Measurements from ENCODE around the gene MAB21L3. TPM values are rescaled to one million over a fixed set of nuclear protein-coding genes. Genes with fewer than 3 reads are reported as not detected.

The MAB21L3 gene
- total RNA-seq, 2 experiments from 2014 or later, result not detected

- TF ChIP-seq, protein P1, sequence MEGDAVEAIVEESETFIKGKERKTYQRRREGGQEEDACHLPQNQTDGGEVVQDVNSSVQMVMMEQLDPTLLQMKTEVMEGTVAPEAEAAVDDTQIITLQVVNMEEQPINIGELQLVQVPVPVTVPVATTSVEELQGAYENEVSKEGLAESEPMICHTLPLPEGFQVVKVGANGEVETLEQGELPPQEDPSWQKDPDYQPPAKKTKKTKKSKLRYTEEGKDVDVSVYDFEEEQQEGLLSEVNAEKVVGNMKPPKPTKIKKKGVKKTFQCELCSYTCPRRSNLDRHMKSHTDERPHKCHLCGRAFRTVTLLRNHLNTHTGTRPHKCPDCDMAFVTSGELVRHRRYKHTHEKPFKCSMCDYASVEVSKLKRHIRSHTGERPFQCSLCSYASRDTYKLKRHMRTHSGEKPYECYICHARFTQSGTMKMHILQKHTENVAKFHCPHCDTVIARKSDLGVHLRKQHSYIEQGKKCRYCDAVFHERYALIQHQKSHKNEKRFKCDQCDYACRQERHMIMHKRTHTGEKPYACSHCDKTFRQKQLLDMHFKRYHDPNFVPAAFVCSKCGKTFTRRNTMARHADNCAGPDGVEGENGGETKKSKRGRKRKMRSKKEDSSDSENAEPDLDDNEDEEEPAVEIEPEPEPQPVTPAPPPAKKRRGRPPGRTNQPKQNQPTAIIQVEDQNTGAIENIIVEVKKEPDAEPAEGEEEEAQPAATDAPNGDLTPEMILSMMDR (IDR thresholded peaks at IDR 0.05), result no peak
- Mint-ChIP-seq H3K27me3 (peaks cover 4% of the 10 kb centered on the region), H3K4me1 (ENCODE audit: low read depth) (no peaks in the 10 kb centered on the region), H3K27ac (no peak overlapping the region), H3K9me3 (no peaks in the 10 kb centered on the region), H3K36me3 (ENCODE audit: low read depth) (no peaks in the 10 kb centered on the region), H3K4me3 (no peak overlapping the region)
- CTCF ChIA-PET, result interaction anchor here (1.8 kb wide), 1 partner anchor 9 kb away, joined by 5 read pairs; no protein-coding TSS in a partner anchor
- DNase-seq (no peak), ATAC-seq (no peak)
- POLR2A ChIA-PET, result no interaction called here
- intact Hi-C loops (cut with micrococcal nuclease), result no loop called here
Measured at GRCh38 chr1:116177861-116178260, 66.7 kb downstream of the MAB21L3 start.

DNA sequence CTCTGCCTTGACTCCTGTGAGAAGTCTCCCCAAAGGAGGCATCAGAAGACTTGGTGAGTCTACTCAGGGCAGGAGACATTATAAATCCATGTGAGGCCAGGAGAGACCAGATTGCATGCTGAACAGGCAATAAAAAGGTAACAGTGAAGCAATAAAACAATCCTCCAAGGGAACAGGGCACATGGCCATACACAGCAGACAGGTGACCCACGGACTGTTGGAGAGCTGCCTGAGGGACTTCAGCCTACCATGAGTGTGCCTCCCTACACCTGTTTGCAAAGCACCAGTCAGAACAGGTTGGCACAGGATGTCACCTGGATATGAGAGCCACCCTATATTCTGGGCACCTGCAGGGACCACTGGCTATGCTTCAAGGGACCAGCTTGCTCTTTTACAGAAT, 67.6 kb downstream of the MAB21L3 start:
- Mint-ChIP-seq H3K4me1 (ENCODE audit: low read depth) (no peaks in the 10 kb centered on the region), H3K9me3 (no peaks in the 10 kb centered on the region), H3K27me3 (peaks cover 5% of the 10 kb centered on the region), H3K27ac (no peak overlapping the region), H3K36me3 (ENCODE audit: low read depth) (no peaks in the 10 kb centered on the region), H3K4me3 (no peak overlapping the region)
- ATAC-seq (no peak), DNase-seq (no peak)
- TF ChIP-seq, protein P1 (IDR thresholded peaks at IDR 0.05), result no peak
- intact Hi-C loops (cut with micrococcal nuclease), result no loop called here
- ChIA-PET CTCF (interaction anchor here (1.0 kb wide), 1 partner anchor 40 kb away, joined by 4 read pairs; no protein-coding TSS in a partner anchor), POLR2A (no interaction called here)

DNA sequence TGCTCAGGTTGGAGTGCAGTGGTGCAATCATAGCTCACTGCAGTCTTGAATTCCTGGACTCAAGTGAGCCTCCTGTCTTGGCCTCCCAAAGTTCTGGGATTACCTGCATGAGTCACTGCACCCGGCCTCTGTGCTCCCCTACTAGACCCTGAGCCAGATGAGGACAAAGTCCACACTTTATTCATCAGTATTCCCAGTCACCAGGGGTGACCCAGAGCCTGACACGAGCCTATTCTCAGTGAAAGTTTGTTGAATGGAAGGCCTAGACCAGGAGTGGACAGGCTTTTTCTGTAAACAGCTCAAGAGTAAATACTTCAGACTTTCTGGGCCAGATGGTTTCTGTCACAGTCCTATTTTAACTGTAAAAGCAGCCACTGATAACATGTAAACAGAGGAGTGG, 68.2 kb downstream of the MAB21L3 start:
- Mint-ChIP-seq H3K9me3 (no peaks in the 10 kb centered on the region), H3K4me1 (ENCODE audit: low read depth) (no peaks in the 10 kb centered on the region), H3K4me3 (no peak overlapping the region), H3K27ac (no peak overlapping the region), H3K27me3 (peaks cover 5% of the 10 kb centered on the region), H3K36me3 (ENCODE audit: low read depth) (no peaks in the 10 kb centered on the region)
- ChIA-PET CTCF (interaction anchor here (1.0 kb wide), 1 partner anchor 40 kb away, joined by 4 read pairs; no protein-coding TSS in a partner anchor), POLR2A (no interaction called here)
- intact Hi-C loops (cut with micrococcal nuclease), result no loop called here
- TF ChIP-seq, protein P1 (IDR thresholded peaks at IDR 0.05), result no peak
- DNase-seq (no peak), ATAC-seq (no peak)

GRCh38 chr1:116179964-116180363, 68.8 kb downstream of the MAB21L3 start:
- H3K27ac Mint-ChIP-seq, result no peak overlapping the region
- H3K36me3 Mint-ChIP-seq (ENCODE audit: low read depth), result no peaks in the 10 kb centered on the region
- intact Hi-C loops (cut with micrococcal nuclease), result no loop called here
- TF ChIP-seq, protein P1 (IDR thresholded peaks at IDR 0.05), result no peak
- no peaks in the 10 kb centered on the region for H3K9me3 Mint-ChIP-seq
- DNase-seq (no peak), ATAC-seq (no peak)
- no peaks in the 10 kb centered on the region for H3K4me1 Mint-ChIP-seq (ENCODE audit: low read depth)
- ChIA-PET CTCF (interaction anchor here (1.0 kb wide), 1 partner anchor 41 kb away, joined by 4 read pairs; no protein-coding TSS in a partner anchor), POLR2A (no interaction called here)
- H3K27me3 Mint-ChIP-seq, result peaks cover 5% of the 10 kb centered on the region
- H3K4me3 Mint-ChIP-seq, result no peak overlapping the region

DNA sequence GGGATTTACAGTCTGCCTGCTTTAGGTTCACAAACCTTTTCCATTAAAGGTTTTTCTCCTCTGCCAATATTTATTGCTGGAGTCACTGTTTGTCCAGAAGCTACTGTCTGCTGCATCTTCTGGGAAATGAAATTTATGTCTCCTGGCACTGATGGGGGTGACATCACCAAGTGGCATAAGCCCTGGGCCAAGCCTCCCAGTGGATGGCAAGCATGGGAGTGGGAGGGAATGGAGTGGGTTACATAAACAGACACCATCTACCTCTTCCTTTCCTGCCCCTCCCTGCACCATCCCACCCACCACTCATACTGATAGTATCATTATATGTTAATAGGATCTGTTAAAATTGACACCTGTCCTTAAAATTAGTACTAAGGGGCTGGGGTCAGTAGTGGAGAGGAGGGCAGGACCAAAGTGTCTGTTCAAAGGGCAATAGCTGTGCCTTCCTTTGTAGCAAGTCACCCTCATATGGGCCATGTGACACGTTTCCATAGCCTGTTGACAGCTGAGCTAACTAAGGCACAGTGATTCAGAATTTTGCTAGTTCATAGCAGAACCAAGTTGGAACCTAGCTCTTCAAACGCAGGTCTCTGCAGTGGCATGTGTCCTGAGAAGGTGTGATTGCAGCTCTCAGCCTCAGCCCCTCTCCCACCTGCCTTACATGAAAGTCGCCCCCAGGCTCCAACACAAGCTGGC, 71.0 kb downstream of the MAB21L3 start:
- no peak for DNase-seq
- Mint-ChIP-seq H3K4me1 (ENCODE audit: low read depth) (no peaks in the 10 kb centered on the region), H3K27ac (no peak overlapping the region), H3K4me3 (no peak overlapping the region), H3K9me3 (no peaks in the 10 kb centered on the region), H3K27me3 (peaks cover 3% of the 10 kb centered on the region), H3K36me3 (ENCODE audit: low read depth) (no peaks in the 10 kb centered on the region)
- intact Hi-C loops (cut with micrococcal nuclease), result no loop called here
- TF ChIP-seq, protein P1 (IDR thresholded peaks at IDR 0.05), result no peak
- ChIA-PET POLR2A (no interaction called here), CTCF (interaction anchor here (1.8 to 3.9 kb wide), 2 partner anchors 14 to 43 kb away, joined by 4 to 15 read pairs; no protein-coding TSS in a partner anchor)
- no peak for ATAC-seq

Measured in activated CD8-positive, alpha-beta T cell treated with anti-CD3 and anti-CD28 coated beads for 36 hours (primary cell).